Gastrocnemius medialis (tissue), 4 donors: ENCODE results near the gene ARFGAP2. TPM values are rescaled to one million over a fixed set of nuclear protein-coding genes. Genes with fewer than 3 reads are reported as not detected.
"Not testable (repeated sequence)": the region's sequence is repeated elsewhere in the genome, so short reads cannot be mapped to it uniquely, and the experiment has no call there.

Source experiments
- ATAC-seq, 2 donors: fragments of 150-250 bp; one replicate each; pipeline ENCODE4 v1.9.1; 2016
- DNase-seq, 2 donors: peaks; one replicate each; pipeline ENCODE4 v3.0.0-alpha.2; 2019
- H3K27ac ChIP-seq, 4 donors: fragments of 200-600 bp; sonication (generic); 1 replicate in 1 of 4; 2 replicates in 3 of 4; pipeline ENCODE4 v1.5.1; 2016 to 2018; ENCODE audit warnings: mild to moderate bottlenecking in 2 of 4, moderate library complexity in 1 of 4
- H3K27me3 ChIP-seq, 3 donors: fragments of 200-600 bp; sonication (generic) in 2 of 3; 1 replicate in 1 of 3; 2 replicates in 2 of 3; pipeline versions ENCODE4 v1.5.1 to v1.6.0; 2016 to 2019; ENCODE audit warnings: mild to moderate bottlenecking in 1 of 3, moderate library complexity in 1 of 3
- H3K36me3 ChIP-seq, 2 donors: fragments of 200-600 bp; sonication (generic) in 1 of 2; one replicate each; pipeline ENCODE4 v1.5.1; 2017 to 2018
- H3K4me1 ChIP-seq, 2 donors: fragments of 200-600 bp; sonication (generic) in 1 of 2; one replicate each; pipeline ENCODE4 v1.5.1; 2016 to 2017; ENCODE audit warnings: mild to moderate bottlenecking in 2 of 2
- H3K4me3 ChIP-seq, 4 donors: fragments of 200-600 bp; sonication (generic) in 3 of 4; 1 replicate in 1 of 4; 2 replicates in 3 of 4; pipeline ENCODE4 v1.5.1; 2016 to 2019; ENCODE audit warnings: mild to moderate bottlenecking in 2 of 4
- H3K9me3 ChIP-seq, 3 donors: fragments of 200-600 bp; sonication (generic) in 2 of 3; 1 replicate in 1 of 3; 2 replicates in 2 of 3; pipeline ENCODE4 v1.5.1; 2016 to 2019
- CTCF ChIP-seq, 5 experiments: fragments of 450-650 bp in 3 of 5; fragments of 200-600 bp in 2 of 5; sonication (generic) in 2 of 5; IDR thresholded peaks in 4 of 5; conservative IDR thresholded peaks in 1 of 5; 1 replicate in 4 of 5; 2 replicates in 1 of 5; pipeline ENCODE4 v1.5.1; 2016 to 2019; ENCODE audit warnings: antibody characterized with exemption in 5 of 5, mild to moderate bottlenecking in 3 of 5, moderate library complexity in 3 of 5
- POLR2A ChIP-seq, 2 donors: fragments of 450-650 bp; IDR thresholded peaks; one replicate each; pipeline ENCODE4 v1.6.1; 2017; ENCODE audit warnings: antibody characterized with exemption in 2 of 2, mild to moderate bottlenecking in 2 of 2, moderate library complexity in 2 of 2
- in situ Hi-C, 4 donors: fragments of 200-750 bp; cut with MboI; loops; one replicate each; pipeline versions ENCODE4 v1.15.0 to v1.8.0; 2017; ENCODE audit warnings: low sequenced_read_pairs in 4 of 4
- intact Hi-C: fragments of 100-400 bp; cut with DNase I; formaldehyde crosslinking; loops from one replicate; pipeline ENCODE4 v1.15.1; 2023; ENCODE audit warnings: low total_unique reads
- total RNA-seq, 4 donors: library from RNA; depleted of rRNA; stranded (reverse); fragments of >200 nt; gene quantifications; one replicate each; pipeline versions ENCODE4 v1.1.0 to v1.2.3, GENCODE V29; 2016

Gene ARFGAP2
- total RNA-seq, 4 donors from 2014 or later = 120 to 165 (median 142) TPM

- no peaks in the 10 kb centered on the region for H3K36me3 ChIP-seq
- H3K27ac ChIP-seq = no peak overlapping the region
- ATAC-seq (no peak), DNase-seq (no peak)
- in situ Hi-C loops (no loop called here), intact Hi-C loops (no loop called here)
- H3K27me3 ChIP-seq = no peaks in the 10 kb centered on the region
- H3K4me1 ChIP-seq = no peaks in the 10 kb centered on the region
- no peak for TF ChIP-seq POLR2A (IDR thresholded peaks at IDR 0.05)
- no peak for TF ChIP-seq CTCF (IDR thresholded peaks at IDR 0.05 in 4 of 5, conservative IDR thresholded peaks at IDR 0.05 in 1 of 5)
- H3K9me3 ChIP-seq = no peaks in the 10 kb centered on the region
- H3K4me3 ChIP-seq = no peak overlapping the region
Measured at GRCh38 chr11:47207459-47207858, 30.8 kb upstream of the ARFGAP2 start.

GRCh38 chr11:47206577-47206976, 29.9 kb upstream of the ARFGAP2 start:
- H3K27ac ChIP-seq, ATAC-seq, H3K36me3 ChIP-seq, DNase-seq, in situ Hi-C loops, H3K9me3 ChIP-seq, H3K27me3 ChIP-seq, H3K4me3 ChIP-seq, H3K4me1 ChIP-seq, intact Hi-C loops: not testable (repeated sequence)

GRCh38 chr11:47204637-47204989, 27.9 kb upstream of the ARFGAP2 start:
- no peak for ATAC-seq
- in situ Hi-C loops = no loop called here
- no peak overlapping the region for H3K27ac ChIP-seq

GRCh38 chr11:47202576-47202975, 25.9 kb upstream of the ARFGAP2 start:
- Histone ChIP-seq H3K27me3 (no peaks in the 10 kb centered on the region), H3K9me3 (no peaks in the 10 kb centered on the region), H3K4me1 (no peaks in the 10 kb centered on the region), H3K27ac (no peak overlapping the region), H3K4me3 (no peak overlapping the region), H3K36me3 (no peaks in the 10 kb centered on the region)
- intact Hi-C loops (no loop called here), in situ Hi-C loops (no loop called here)
- TF ChIP-seq CTCF (IDR thresholded peaks at IDR 0.05 in 4 of 5, conservative IDR thresholded peaks at IDR 0.05 in 1 of 5) = no peak
- no peak for TF ChIP-seq POLR2A (IDR thresholded peaks at IDR 0.05)
- ATAC-seq = no peak
- DNase-seq = no peak

More at GRCh38 chr11:47204637-47204989, 27.9 kb upstream of the ARFGAP2 start:
- TF ChIP-seq CTCF (IDR thresholded peaks at IDR 0.05 in 4 of 5, conservative IDR thresholded peaks at IDR 0.05 in 1 of 5) = no peak
- no peak for TF ChIP-seq POLR2A (IDR thresholded peaks at IDR 0.05)
- no peak for DNase-seq
- H3K4me3 ChIP-seq = no peak overlapping the region
- H3K4me1 ChIP-seq = no peaks in the 10 kb centered on the region
- H3K9me3 ChIP-seq = no peaks in the 10 kb centered on the region
- intact Hi-C loops = no loop called here
- no peaks in the 10 kb centered on the region for H3K27me3 ChIP-seq
- no peaks in the 10 kb centered on the region for H3K36me3 ChIP-seq

GRCh38 chr11:47201015-47201414, 24.3 kb upstream of the ARFGAP2 start:
- Histone ChIP-seq H3K36me3 (no peaks in the 10 kb centered on the region), H3K27ac (no peak overlapping the region), H3K4me3 (no peak overlapping the region), H3K27me3 (no peaks in the 10 kb centered on the region), H3K9me3 (no peaks in the 10 kb centered on the region), H3K4me1 (no peaks in the 10 kb centered on the region)
- intact Hi-C loops (no loop called here), in situ Hi-C loops (no loop called here)
- no peak for TF ChIP-seq POLR2A (IDR thresholded peaks at IDR 0.05)
- TF ChIP-seq CTCF (IDR thresholded peaks at IDR 0.05 in 4 of 5, conservative IDR thresholded peaks at IDR 0.05 in 1 of 5) = no peak
- ATAC-seq = no peak
- DNase-seq = no peak

- H3K9me3 ChIP-seq, H3K36me3 ChIP-seq, ATAC-seq, H3K4me3 ChIP-seq, H3K27me3 ChIP-seq, DNase-seq, in situ Hi-C loops, intact Hi-C loops, H3K4me1 ChIP-seq, H3K27ac ChIP-seq: not testable (repeated sequence)
Measured at GRCh38 chr11:47198161-47198560, 21.5 kb upstream of the ARFGAP2 start.
